Stomach (tissue), 4 donors: ENCODE data around the gene ATP6V0C.

Experiments used
- EP300 ChIP-seq: sonication (generic); formaldehyde crosslinking; IDR thresholded peaks from one replicate; pipeline ENCODE4 v1.6.1; 2017; ENCODE audit warnings: antibody characterized with exemption
- TF ChIP-seq, protein P1 (sequence below), 7 experiments: fragments of 450-650 bp in 4 of 7; fragments of 200-600 bp in 3 of 7; sonication (generic) in 3 of 7; IDR thresholded peaks; one replicate each; pipeline ENCODE4 v1.5.1; 2016 to 2019; ENCODE audit warnings: antibody characterized with exemption in 7 of 7, control low read depth in 2 of 7, mild to moderate bottlenecking in 1 of 7

DNA sequence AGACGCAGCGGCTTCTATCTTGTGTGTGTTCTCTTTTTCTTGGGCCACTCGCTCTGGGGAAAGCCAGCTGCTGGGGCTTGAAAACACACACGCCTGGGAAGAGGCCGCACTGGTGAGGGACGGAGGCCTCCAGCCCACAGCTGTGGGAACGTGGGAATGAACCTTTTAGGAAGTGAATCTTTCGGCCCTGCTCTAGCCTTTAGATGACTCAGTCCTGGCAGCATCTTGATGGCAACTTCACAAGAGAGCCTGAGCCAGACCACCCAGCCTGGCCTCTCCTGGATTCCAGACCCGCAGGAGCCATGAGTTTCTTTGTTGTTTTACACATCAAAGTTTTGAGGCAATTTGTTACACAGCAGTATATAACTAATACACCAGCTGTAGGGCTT is 21.9 kb downstream of the ATP6V0C start:
- TF ChIP-seq, protein P1, sequence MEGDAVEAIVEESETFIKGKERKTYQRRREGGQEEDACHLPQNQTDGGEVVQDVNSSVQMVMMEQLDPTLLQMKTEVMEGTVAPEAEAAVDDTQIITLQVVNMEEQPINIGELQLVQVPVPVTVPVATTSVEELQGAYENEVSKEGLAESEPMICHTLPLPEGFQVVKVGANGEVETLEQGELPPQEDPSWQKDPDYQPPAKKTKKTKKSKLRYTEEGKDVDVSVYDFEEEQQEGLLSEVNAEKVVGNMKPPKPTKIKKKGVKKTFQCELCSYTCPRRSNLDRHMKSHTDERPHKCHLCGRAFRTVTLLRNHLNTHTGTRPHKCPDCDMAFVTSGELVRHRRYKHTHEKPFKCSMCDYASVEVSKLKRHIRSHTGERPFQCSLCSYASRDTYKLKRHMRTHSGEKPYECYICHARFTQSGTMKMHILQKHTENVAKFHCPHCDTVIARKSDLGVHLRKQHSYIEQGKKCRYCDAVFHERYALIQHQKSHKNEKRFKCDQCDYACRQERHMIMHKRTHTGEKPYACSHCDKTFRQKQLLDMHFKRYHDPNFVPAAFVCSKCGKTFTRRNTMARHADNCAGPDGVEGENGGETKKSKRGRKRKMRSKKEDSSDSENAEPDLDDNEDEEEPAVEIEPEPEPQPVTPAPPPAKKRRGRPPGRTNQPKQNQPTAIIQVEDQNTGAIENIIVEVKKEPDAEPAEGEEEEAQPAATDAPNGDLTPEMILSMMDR (IDR thresholded peaks at IDR 0.05), result no peak
- no peak for TF ChIP-seq EP300
